Activated CD8-positive, alpha-beta memory T cell treated with anti-CD3 and anti-CD28 coated beads, Interleukin-2, amount 50 U/mL, for 1 hour (primary cell): ENCODE results near the gene STX8.

Source experiments
- DNase-seq: peaks from one replicate; pipeline ENCODE4 v3.0.0-alpha.2; 2020; ENCODE audit errors: extremely low read depth

Gene STX8

GRCh38 chr17:9439851-9440250 lies 135.8 kb downstream of the STX8 start:
- DNase-seq = no peak

GRCh38 chr17:9436630-9437029 lies 139.0 kb downstream of the STX8 start:
- no peak for DNase-seq

DNA sequence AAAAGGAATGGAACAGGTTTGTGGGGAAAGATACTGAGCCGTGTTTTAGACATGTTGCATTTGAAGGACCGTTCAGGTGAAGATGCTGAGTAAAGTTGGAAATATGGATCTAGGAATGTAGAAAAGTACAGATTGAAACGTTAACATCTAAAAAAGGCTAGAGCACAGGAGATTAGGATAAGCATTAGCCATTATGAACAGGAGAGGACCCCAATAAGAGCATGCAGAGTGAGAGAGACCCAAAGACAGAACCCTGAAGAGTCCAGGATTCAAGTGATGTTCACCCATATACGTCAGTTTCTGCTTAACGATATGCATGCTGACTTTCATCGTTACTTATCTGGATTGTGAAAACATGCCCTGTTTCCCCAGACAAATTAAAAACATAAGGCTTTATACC lies 140.5 kb downstream of the STX8 start:
- no peak for DNase-seq

- DNase-seq = no peak
Observed at GRCh38 chr17:9434642-9435057, 141.0 kb downstream of the STX8 start.

DNA sequence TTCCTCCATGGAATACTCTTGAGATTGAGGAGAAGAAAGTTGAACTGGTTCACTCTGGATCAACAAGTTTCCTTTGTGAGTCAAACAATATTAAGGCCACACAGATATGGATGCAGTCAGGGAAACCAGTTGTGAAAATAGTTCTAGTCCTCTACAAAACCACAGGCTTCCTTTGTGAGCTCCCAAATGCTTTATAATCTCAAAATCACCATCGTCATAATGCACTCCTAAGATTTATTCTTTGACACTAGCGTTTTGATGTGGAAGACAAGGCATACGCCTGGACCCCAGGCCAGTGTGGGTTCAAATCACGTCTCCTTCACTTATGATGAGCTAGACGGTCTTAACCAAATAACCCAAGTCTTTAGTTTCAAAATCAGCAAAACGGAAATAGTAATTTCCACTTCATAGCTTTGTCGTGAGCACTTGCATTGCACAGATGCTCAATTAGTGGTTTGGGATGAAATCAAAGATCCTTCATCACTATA lies 142.6 kb downstream of the STX8 start:
- no peak for DNase-seq

GRCh38 chr17:9432134-9432885 lies 143.3 kb downstream of the STX8 start:
- DNase-seq = no peak

DNA sequence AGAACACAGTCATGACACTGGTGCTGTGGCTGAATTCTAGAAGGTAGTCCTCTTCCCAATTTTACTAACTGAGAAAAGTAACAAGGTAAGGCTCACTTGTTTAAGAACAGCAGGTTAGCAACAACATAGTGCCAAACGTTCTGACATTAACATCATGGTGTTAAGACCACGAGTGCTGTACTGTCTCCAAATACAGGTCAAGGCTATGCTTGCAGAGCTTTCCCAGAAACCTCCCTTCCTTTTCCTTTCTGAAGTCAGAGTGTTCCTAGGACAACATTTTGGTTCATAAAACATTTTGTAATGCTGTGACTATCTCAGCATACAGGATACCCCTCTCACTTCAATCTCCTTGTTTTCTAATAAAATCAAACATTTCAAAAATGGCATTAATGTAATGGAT lies 144.0 kb downstream of the STX8 start:
- no peak for DNase-seq

DNA sequence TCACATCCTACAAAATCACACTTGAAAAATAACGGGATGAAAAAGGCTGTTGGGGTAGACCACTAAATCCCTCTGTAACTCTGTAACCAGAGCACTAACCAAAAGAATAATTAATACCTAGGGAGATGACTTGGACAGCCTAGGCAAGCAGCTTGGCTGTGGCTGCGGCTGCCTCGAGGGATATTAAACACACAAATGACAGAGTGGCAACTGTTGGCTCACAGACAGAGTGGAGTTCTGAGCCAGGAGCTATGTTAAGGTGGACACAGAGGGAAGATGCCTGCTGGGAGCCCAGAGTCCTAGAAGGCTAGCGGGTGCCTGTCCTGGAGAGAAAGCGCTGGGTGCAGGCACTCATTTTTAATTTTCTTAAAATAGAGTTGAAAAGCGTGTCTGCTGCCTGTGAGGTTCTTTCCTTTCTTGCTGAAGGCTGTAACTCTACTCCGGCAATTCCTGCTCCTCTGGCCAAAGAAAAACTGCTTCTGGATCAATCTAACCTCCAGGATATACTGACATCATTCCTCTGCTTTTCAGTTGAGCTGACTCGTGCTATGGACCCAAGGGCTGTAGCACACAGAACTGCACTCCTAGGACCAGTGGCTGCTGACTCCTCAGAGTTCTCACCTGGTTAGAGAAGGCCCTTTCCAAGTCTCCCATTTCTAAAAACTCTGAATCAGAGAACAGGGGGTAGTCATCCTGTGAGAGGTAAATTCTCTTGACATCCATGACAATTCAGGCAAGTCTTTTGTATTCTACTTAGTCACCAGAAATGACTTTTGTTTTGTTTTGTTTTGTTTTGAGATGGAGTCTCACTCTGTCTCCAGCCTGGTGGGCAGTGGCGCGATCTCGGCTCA lies 147.9 kb downstream of the STX8 start:
- no peak for DNase-seq

DNA sequence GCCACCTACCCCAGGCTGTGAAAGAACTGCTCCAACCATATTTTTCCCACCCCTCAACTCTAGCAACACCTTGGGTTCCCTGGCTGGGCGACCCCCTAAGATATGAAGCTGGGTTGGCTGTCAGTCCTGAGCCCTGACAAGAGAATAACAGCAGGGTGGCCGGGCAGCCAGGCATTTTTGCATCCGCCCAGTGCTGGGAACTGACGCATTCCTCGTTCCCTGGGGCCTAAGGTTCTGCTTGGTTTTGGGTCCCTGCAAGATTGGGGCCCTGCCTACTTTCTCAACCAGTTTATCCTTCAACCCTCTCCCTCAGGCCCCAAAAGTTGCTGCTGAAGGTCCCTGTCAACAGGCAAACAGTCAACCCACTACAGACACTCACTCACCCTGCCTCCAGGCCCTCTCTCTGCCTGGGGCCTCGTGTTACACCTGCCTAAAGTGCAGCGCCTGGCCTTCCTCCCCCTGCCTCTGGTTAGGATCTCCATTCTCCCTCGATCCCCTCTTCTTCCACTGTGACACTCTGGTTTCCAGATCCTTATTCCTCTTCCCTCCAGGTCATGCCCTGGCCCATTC lies 151.5 kb downstream of the STX8 start:
- no peak for DNase-seq

DNA sequence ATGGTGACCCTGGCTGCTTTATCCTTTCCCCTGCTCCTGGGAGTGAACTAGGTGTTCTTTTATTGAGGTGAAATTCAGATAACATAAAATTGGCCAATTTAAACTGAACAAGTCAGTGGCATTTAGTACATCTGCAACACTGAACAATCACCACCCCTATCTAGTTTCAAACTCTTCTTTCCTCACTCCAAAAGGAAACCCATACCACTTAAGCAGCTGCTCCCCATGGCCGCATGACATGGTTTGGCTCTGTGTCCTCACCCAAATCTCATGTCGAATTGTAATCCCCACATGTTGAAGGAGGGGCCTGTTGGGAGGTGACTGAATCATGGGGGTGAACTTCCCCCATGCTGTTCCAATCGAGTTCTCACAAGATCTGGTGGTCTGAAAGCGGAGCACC lies 154.1 kb downstream of the STX8 start:
- DNase-seq = no peak

- DNase-seq = no peak
Observed at GRCh38 chr17:9419932-9420453, 155.6 kb downstream of the STX8 start.

GRCh38 chr17:9414471-9414870 lies 161.1 kb downstream of the STX8 start:
- no peak for DNase-seq

DNA sequence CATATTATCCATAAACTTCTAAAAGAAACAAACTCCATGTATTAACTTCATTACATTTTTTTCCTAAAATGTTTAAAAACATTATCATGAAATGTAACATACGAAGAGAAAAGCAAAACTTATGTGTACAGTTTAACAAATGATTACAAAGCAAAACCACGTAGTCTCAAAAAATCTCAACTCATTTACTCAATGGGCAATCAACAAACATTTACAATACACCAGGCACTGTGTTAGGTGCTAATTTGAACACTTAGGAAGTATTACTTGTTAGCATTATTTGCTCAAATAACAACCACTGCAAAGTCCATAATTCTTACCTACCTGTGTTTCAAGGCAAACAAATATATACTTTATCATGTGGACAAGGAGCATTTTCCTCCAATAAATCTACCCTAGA lies 164.9 kb downstream of the STX8 start:
- DNase-seq = no peak

- DNase-seq = no peak
Observed at GRCh38 chr17:9410301-9410700, 165.3 kb downstream of the STX8 start.

GRCh38 chr17:9409878-9410277 lies 165.7 kb downstream of the STX8 start:
- DNase-seq = no peak

- DNase-seq = no peak
Observed at GRCh38 chr17:9408868-9409829, 166.5 kb downstream of the STX8 start.

DNA sequence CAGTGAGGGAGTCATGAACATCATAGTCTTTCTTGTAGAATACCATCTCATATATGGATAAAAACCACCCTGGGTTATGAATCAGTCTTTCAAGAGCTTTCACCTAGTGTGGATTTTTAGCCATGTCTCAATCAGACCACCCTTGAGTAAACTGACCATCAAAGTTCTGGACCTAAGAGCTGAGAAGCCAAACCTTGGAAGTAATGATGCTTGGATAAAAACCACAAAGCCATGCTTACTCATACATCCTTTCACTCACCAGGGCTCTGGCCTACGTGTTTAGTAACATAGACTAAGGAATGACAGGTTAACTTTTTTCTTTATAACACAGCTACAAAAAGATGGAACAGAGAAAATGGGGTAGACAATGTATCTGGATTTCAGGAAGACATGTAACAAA lies 167.2 kb downstream of the STX8 start:
- DNase-seq = no peak

GRCh38 chr17:9406046-9406606 lies 169.5 kb downstream of the STX8 start:
- no peak for DNase-seq

- no peak for DNase-seq
Observed at GRCh38 chr17:9403257-9403656, 172.4 kb downstream of the STX8 start.

GRCh38 chr17:9402590-9403199 lies 172.9 kb downstream of the STX8 start:
- DNase-seq = no peak
